IPS-NIHi7 (cell line): ENCODE measurements around the gene ADGRF5.

Source experiments
- DNase-seq: peaks from one replicate; pipeline ENCODE4 v3.0.0; 2012; ENCODE audit warnings: mixed read lengths; ENCODE audit errors: extremely low spot score

The ADGRF5 gene

DNA sequence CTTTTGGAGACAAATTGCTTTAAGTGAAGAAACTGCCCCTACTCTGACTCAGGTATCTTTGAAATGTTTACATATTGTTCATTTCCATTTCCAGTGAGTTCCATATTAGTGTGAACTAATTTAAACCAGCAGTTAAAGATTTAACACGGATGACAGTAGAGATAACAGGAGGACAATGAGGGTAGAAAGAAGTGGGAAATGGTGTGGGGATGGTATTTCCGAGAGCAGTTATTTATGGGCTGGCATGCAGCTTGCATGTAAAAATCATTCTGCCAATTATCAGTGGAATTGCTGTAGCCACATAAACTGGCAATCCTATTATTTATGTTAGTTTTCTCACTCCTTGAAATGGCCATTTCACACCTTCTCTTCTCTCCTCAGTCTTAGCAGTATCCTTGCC lies 8.6 kb upstream of the ADGRF5 start:
- no peak for DNase-seq

- DNase-seq, result no peak
Measured at GRCh38 chr6:46927066-46927465, 5.3 kb upstream of the ADGRF5 start.

- no peak for DNase-seq
Measured at GRCh38 chr6:46926481-46926880, 4.7 kb upstream of the ADGRF5 start.

GRCh38 chr6:46925563-46926253 lies 4.0 kb upstream of the ADGRF5 start:
- no peak for DNase-seq

GRCh38 chr6:46923476-46923875 lies 1.7 kb upstream of the ADGRF5 start:
- no peak for DNase-seq

GRCh38 chr6:46921059-46921458 lies 679 bp downstream of the ADGRF5 start:
- no peak for DNase-seq

DNA sequence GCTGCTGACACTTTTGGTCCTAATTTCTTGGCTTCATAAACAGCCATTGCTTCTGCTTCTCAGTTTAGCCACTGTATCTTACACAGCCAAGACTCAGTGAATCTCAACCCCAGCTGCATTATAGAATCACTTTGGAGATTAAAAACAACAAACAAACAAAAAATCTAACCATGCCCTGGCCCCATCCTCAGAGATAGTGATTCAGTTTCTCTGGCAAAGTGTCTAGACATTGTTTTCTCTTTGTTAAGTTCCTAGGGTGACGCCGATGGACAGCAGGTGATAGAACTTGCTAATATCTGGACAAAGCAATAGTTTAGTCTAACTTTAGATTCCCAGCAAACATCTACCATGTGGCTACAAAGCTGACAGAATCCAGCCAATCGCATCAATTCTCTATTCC lies 2.9 kb downstream of the ADGRF5 start:
- no peak for DNase-seq

DNA sequence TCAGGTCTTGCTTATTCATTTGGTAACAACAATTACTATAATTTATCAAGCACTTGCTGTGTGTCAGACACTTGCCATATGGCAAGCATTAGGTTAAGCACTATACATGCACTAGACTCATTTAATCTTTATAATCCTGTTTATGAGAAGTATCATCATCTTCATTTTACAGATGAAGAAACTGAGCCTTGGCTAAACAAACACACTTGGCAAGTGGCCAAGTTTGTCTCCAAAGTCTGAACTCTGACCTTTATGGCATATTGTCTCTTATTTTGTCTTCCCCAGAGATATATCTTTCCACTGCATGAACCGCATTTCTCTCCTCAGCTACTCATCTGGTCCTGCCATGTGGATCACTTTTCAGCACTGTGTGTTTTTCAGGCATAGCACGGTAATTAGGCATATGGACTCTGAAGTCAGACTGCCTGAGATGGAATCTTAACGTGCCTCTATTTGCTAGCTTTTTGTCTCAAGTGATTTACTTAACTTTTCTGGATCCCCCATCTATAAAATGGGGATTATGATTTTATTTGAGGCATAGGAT lies 4.7 kb downstream of the ADGRF5 start:
- DNase-seq, result no peak

GRCh38 chr6:46915866-46916265 lies 5.9 kb downstream of the ADGRF5 start:
- DNase-seq, result no peak

DNA sequence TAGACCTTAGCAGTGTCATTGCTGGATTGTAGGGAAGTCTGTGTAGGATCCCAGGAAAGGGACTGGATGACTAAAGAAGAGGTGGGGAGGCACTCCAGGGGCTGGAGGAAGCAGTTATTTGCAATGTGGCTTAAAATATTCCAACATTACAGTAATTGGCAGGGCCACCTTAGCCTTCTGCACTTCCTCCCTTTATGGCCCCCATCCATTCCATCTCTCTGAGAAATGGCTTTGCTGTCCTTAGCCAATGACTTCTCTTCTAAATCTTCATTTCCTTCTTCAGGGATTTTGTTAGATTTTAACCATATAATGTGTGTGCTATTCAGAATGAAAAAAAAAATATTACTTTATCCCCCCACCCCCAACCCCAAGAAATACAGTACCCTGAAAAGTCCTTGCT lies 6.4 kb downstream of the ADGRF5 start:
- DNase-seq, result no peak

- no peak for DNase-seq
Measured at GRCh38 chr6:46914279-46914810, 7.4 kb downstream of the ADGRF5 start.

- peak; percentile 20 for DNase-seq
Measured at GRCh38 chr6:46909371-46909770, 12.4 kb downstream of the ADGRF5 start.

DNA sequence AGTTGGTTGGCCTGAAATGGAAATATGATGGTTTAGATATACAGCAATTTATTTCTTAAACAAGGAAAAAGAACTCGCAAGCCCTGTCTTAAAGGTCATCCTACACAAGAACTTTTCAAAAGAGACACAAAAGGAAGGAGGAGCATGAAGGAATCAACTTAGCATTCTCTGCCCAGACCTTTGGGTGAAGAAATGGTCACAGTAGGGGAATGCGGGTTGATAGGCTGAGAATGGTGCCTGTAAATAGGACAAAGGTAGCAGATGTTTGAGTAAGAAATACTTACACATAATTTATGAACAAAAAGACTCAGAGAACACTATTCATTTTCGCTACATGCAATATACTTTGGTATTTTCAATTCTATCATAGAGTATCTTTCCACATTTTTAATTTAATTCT lies 15.0 kb downstream of the ADGRF5 start:
- DNase-seq, result no peak

DNA sequence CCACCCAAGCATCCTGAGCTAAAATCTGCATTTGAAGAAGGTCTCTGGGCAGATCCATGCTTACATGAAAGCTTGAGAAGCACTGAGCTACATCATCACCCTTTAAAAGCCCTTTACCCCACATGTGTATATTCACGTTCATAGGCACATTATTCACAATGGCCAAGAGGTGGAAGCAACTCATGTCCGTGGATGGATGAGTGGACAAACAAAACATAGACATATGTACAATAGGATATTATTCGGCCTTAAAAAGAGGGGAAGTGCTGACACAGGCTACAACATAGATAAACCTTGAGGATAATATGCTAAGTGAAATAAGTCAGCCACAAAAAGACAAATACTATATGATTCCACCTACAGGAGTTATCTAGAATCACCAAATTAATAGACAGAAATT lies 17.6 kb downstream of the ADGRF5 start:
- DNase-seq, result no peak

GRCh38 chr6:46903175-46903574 lies 18.6 kb downstream of the ADGRF5 start:
- no peak for DNase-seq

DNA sequence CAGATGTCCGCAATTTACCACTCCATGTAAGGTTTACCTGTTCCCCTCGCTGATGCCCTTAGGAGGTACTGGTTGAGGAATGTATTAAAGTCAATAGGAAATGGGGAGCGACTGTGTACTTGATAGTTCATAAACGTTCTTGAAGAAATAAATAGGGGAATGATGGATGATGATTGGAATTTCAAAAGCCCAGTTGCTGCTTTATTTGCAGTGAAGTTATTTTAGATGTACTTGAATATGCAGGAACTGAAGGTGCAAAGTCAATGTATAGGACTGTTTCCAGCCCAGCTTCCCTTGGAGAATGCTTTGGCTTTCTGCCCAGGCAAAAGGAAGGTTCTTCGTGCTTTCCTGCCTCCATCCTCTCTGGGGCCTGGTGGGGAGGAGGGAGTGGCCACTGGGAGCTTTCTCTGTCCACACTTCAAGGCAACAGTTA lies 19.8 kb downstream of the ADGRF5 start:
- no peak for DNase-seq

DNA sequence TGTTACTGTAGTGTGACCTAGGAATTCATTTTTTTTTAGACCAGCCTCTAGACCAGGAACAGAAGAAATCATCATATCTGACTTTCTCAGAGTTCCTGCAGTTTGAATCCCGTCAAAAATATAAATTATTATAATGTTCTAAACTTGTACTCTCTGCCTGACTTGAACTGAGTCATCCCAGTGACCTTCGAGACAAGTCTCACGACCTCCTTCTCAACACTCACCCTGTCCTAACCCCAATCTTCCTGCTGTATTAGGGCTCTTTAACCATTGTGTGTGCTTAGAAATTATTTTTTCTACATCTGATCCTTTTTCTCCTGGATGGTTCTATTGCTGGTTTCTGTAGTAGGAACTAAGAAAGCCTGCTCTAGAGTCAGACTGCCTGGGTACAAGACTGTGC lies 21.5 kb downstream of the ADGRF5 start:
- no peak for DNase-seq

- no peak for DNase-seq
Measured at GRCh38 chr6:46899659-46900058, 22.1 kb downstream of the ADGRF5 start.

GRCh38 chr6:46898006-46898405 lies 23.7 kb downstream of the ADGRF5 start:
- DNase-seq, result no peak

GRCh38 chr6:46896871-46897270 lies 24.9 kb downstream of the ADGRF5 start:
- no peak for DNase-seq

- DNase-seq, result no peak
Measured at GRCh38 chr6:46895930-46896329, 25.8 kb downstream of the ADGRF5 start.

GRCh38 chr6:46894433-46894832 lies 27.3 kb downstream of the ADGRF5 start:
- no peak for DNase-seq

GRCh38 chr6:46893648-46894047 lies 28.1 kb downstream of the ADGRF5 start:
- DNase-seq, result no peak
